IMR-90 (cell line): ENCODE data around the gene GDPD5. TPM values are rescaled to one million over a fixed set of nuclear protein-coding genes. Genes with fewer than 3 reads are reported as not detected.

Source experiments
- ATAC-seq: fragments of 200-7000 bp; cut with Tn5 transposase; 2 replicates; pipeline ENCODE4 v1.9.1; 2020; ENCODE audit warnings: low read depth, mild to moderate bottlenecking, moderate library complexity
- BruUV-seq: library from RNA; stranded (reverse); fragments of 400-500 nt; replicated peaks from 2 replicates; lab custom pipeline; 2021; lab: Mats Ljungman, UMichigan
- CTCF ChIA-PET: fragments of 300-600 bp; formaldehyde crosslinking; extraction: SDS; loops from one replicate; lab custom pipeline; 2021; ENCODE audit warnings: antibody characterized with exemption; lab: Yijun Ruan, JAX
- POLR2A ChIA-PET: fragments of 300-600 bp; sonication (Branson Sonifier 250); formaldehyde crosslinking; loops from one replicate; lab custom pipeline; 2022; ENCODE audit warnings: antibody characterized with exemption; ENCODE audit not compliant: unreplicated experiment; lab: Charles Lee
- DNase-seq: peaks from one replicate; pipeline ENCODE4 v3.0.0; 2013
- H2AFZ ChIP-seq: replicated peaks from 2 replicates; pipeline ENCODE3; 2013; ENCODE audit warnings: low read length, mild to moderate bottlenecking; ENCODE audit not compliant: poor library complexity
- H2AK5ac ChIP-seq: 2 replicates; pipeline ENCODE4 v1.6.1; 2013; ENCODE audit warnings: low read depth, low read length, inconsistent platforms
- H2AK9ac ChIP-seq: replicated peaks from 2 replicates; pipeline ENCODE3; 2013; ENCODE audit warnings: mild to moderate bottlenecking, low read depth, low read length, moderate library complexity; ENCODE audit not compliant: poor library complexity
- H2BK120ac ChIP-seq: 2 replicates; pipeline ENCODE4 v1.6.1; 2013; ENCODE audit warnings: low read depth, low read length, inconsistent platforms
- H2BK15ac ChIP-seq: 3 replicates; pipeline ENCODE4 v1.6.1; 2013; ENCODE audit warnings: low read depth, low read length, inconsistent platforms
- H2BK20ac ChIP-seq: 2 replicates; pipeline ENCODE4 v1.6.1; 2013; ENCODE audit warnings: low read depth, mild to moderate bottlenecking, inconsistent platforms, low read length, moderate library complexity
- H2BK5ac ChIP-seq: 2 replicates; pipeline ENCODE4 v1.6.1; 2013; ENCODE audit warnings: mild to moderate bottlenecking, low read depth, low read length, inconsistent platforms; ENCODE audit not compliant: poor library complexity, severe bottlenecking
- H3K14ac ChIP-seq: replicated peaks from 2 replicates; pipeline ENCODE4 v1.6.1; 2013; ENCODE audit warnings: low read depth, low read length, inconsistent platforms
- H3K18ac ChIP-seq: 2 replicates; pipeline ENCODE4 v1.6.1; 2013; ENCODE audit warnings: low read depth, low read length, control low read depth
- H3K23ac ChIP-seq: 2 replicates; pipeline ENCODE4 v1.6.1; 2013; ENCODE audit warnings: low read depth, low read length, inconsistent platforms
- H3K27ac ChIP-seq: 2 replicates; pipeline ENCODE4 v1.5.1; 2013; ENCODE audit warnings: mild to moderate bottlenecking, control low read depth, low read length; ENCODE audit not compliant: insufficient read depth
- H3K27me3 ChIP-seq: 2 replicates; pipeline ENCODE4 v1.6.1; 2013; ENCODE audit warnings: low read length; ENCODE audit not compliant: control insufficient read depth, insufficient read depth
- H3K36me3 ChIP-seq: 2 replicates; pipeline ENCODE4 v1.6.1; 2013; ENCODE audit warnings: low read length, mixed read lengths; ENCODE audit not compliant: control insufficient read depth, insufficient read depth
- H3K4ac ChIP-seq: 2 replicates; pipeline ENCODE4 v1.6.1; 2013; ENCODE audit warnings: low read depth, low read length, inconsistent platforms
- H3K4me1 ChIP-seq: 2 replicates; pipeline ENCODE4 v1.6.1; 2013; ENCODE audit warnings: low read length, mixed read lengths; ENCODE audit not compliant: control insufficient read depth, insufficient read depth
- H3K4me2 ChIP-seq: 2 replicates; pipeline ENCODE4 v1.6.1; 2013; ENCODE audit warnings: low read depth, mild to moderate bottlenecking, control low read depth, low read length, moderate library complexity
- H3K4me3 ChIP-seq: 2 replicates; pipeline ENCODE4 v1.5.1; 2013; ENCODE audit warnings: low read depth, mild to moderate bottlenecking, control low read depth, low read length, moderate library complexity; ENCODE audit not compliant: insufficient read depth
- H3K56ac ChIP-seq: 2 replicates; pipeline ENCODE4 v1.6.1; 2013; ENCODE audit warnings: low read length, inconsistent platforms; ENCODE audit not compliant: insufficient read depth; ENCODE audit errors: extremely low read depth
- H3K79me1 ChIP-seq, 2 experiments: 2 replicates each; pipeline ENCODE4 v1.6.1; 2013; ENCODE audit warnings: low read length in 2 of 2, inconsistent platforms in 1 of 2, low read depth in 1 of 2
- H3K9ac ChIP-seq: 2 replicates; pipeline ENCODE4 v1.6.1; 2013; ENCODE audit warnings: low read depth, low read length, control low read depth
- H3K9me1 ChIP-seq: 2 replicates; pipeline ENCODE4 v1.6.1; 2013; ENCODE audit warnings: low read length, inconsistent platforms; ENCODE audit not compliant: insufficient read depth
- H3K9me3 ChIP-seq: 2 replicates; pipeline ENCODE4 v1.6.1; 2013; ENCODE audit warnings: low read length; ENCODE audit not compliant: control insufficient read depth, insufficient read depth
- H4K20me1 ChIP-seq: 2 replicates; pipeline ENCODE4 v1.6.1; 2013; ENCODE audit warnings: low read length, inconsistent platforms; ENCODE audit not compliant: insufficient read depth
- H4K5ac ChIP-seq: 2 replicates; pipeline ENCODE4 v1.6.1; 2013; ENCODE audit warnings: mild to moderate bottlenecking, low read depth, low read length, control low read depth
- H4K8ac ChIP-seq, 2 experiments: 2 replicates each; pipeline ENCODE4 v1.6.1; 2013; ENCODE audit warnings: low read depth in 2 of 2, low read length in 2 of 2, control low read depth in 1 of 2, inconsistent platforms in 1 of 2
- H4K91ac ChIP-seq: 2 replicates; pipeline ENCODE4 v1.6.1; 2013; ENCODE audit warnings: low read depth, low read length, inconsistent platforms; ENCODE audit not compliant: insufficient read depth
- CEBPB ChIP-seq: IDR thresholded peaks from 2 replicates; pipeline ENCODE4 v1.6.1; 2012; ENCODE audit warnings: low read depth, low read length, improper control_type of control experiment
- CHD1 ChIP-seq: IDR thresholded peaks from 2 replicates; pipeline ENCODE4 v1.6.1; 2012; ENCODE audit warnings: low read depth, low read length, improper control_type of control experiment
- FOS ChIP-seq: fragments of 150-350 bp; IDR thresholded peaks from 2 replicates; pipeline ENCODE4 v1.6.1; 2016; ENCODE audit warnings: low read depth, low read length
- MAFK ChIP-seq: IDR thresholded peaks from 2 replicates; pipeline ENCODE4 v1.6.1; 2012; ENCODE audit warnings: low read depth, low read length, improper control_type of control experiment
- MAZ ChIP-seq: IDR thresholded peaks from 2 replicates; pipeline ENCODE4 v1.6.1; 2012; ENCODE audit warnings: low read depth, mild to moderate bottlenecking, low read length, improper control_type of control experiment, moderate library complexity, borderline replicate concordance
- MXI1 ChIP-seq: IDR thresholded peaks from 2 replicates; pipeline ENCODE4 v1.6.1; 2012; ENCODE audit warnings: low read depth, mild to moderate bottlenecking, low read length, moderate library complexity, borderline replicate concordance
- NFE2L2 ChIP-seq: fragments of 150-350 bp; IDR thresholded peaks from 2 replicates; pipeline ENCODE4 v1.6.1; 2016; ENCODE audit warnings: low read depth, mild to moderate bottlenecking, low read length
- POLR2A ChIP-seq: IDR thresholded peaks from 2 replicates; pipeline ENCODE4 v1.6.1; 2012; ENCODE audit warnings: mild to moderate bottlenecking, low read depth, low read length
- RAD21 ChIP-seq: IDR thresholded peaks from 2 replicates; pipeline ENCODE4 v1.6.1; 2012; ENCODE audit warnings: low read length, improper control_type of control experiment
- RCOR1 ChIP-seq: IDR thresholded peaks from 2 replicates; pipeline ENCODE4 v1.6.1; 2012; ENCODE audit warnings: mild to moderate bottlenecking, low read length, improper control_type of control experiment; ENCODE audit not compliant: insufficient replicate concordance
- RFX5 ChIP-seq: IDR thresholded peaks from 2 replicates; pipeline ENCODE4 v1.8.0; 2012; ENCODE audit warnings: low read depth, mild to moderate bottlenecking, low read length, moderate library complexity
- SMC3 ChIP-seq: fragments of 150-350 bp; IDR thresholded peaks from 2 replicates; pipeline ENCODE4 v1.6.1; 2016; ENCODE audit warnings: low read depth, mild to moderate bottlenecking, antibody characterized with exemption, low read length, moderate library complexity
- WGBS, 2 experiments: methylation state at CpG; one replicate each; pipeline versions ENCODE4 v1.1.5 to v1.1.7; 2013; ENCODE audit warnings: missing lambda C conversion rate in 2 of 2; ENCODE audit not compliant: insufficient read length in 1 of 2; ENCODE audit errors: extremely low coverage in 2 of 2; 5-methylcytosine and 5-hydroxymethylcytosine counted together
- dilution Hi-C: fragments of 300-500 bp; cut with HindIII; formaldehyde crosslinking; loops from one replicate; pipeline ENCODE4 v1.14.3; 2018; ENCODE audit warnings: low sequenced_read_pairs; ENCODE audit not compliant: unreplicated experiment
- in situ Hi-C: fragments of 300-500 bp; cut with MboI; formaldehyde crosslinking; loops from 3 replicates; pipeline ENCODE4 v1.14.3; 2019; ENCODE audit warnings: low sequenced_read_pairs, inconsistent platforms, mixed read lengths
- intact Hi-C: fragments of 100-400 bp; cut with micrococcal nuclease; formaldehyde crosslinking; loops from 2 replicates; pipeline ENCODE4 v1.10.0; 2022
- polyA plus RNA-seq, 3 experiments: library from polyadenylated mRNA; depleted of rRNA; stranded (reverse); fragments of >200 nt; gene quantifications; 2 replicates each; pipeline ENCODE4 v1.2.3, GENCODE V29; 2012; ENCODE audit warnings: low replicate concordance in 1 of 3
- total RNA-seq: library from RNA; depleted of rRNA; stranded (reverse); fragments of >200 nt; gene quantifications from 2 replicates; pipeline ENCODE4 v1.2.3, GENCODE V29; 2012
- TF ChIP-seq, protein P1 (sequence below): conservative IDR thresholded peaks from 2 replicates; pipeline ENCODE4 v1.5.1; 2012; ENCODE audit warnings: mild to moderate bottlenecking, low read depth, low read length, improper control_type of control experiment
- TF ChIP-seq, protein P2 (sequence below): fragments of 150-350 bp; IDR thresholded peaks from 2 replicates; pipeline ENCODE4 v1.6.1; 2016; ENCODE audit warnings: low read depth, mild to moderate bottlenecking, low read length, moderate library complexity, borderline replicate concordance
- TF ChIP-seq, protein P3 (sequence below): fragments of 150-350 bp; IDR thresholded peaks from 2 replicates; pipeline ENCODE4 v1.6.1; 2017; ENCODE audit warnings: mild to moderate bottlenecking, antibody characterized with exemption, low read length, low read depth

The GDPD5 gene
- total and polyA plus RNA-seq, 2 of the 4 experiments (the other 2 are of a cell fraction), result 2.0 to 7.9 TPM

DNA sequence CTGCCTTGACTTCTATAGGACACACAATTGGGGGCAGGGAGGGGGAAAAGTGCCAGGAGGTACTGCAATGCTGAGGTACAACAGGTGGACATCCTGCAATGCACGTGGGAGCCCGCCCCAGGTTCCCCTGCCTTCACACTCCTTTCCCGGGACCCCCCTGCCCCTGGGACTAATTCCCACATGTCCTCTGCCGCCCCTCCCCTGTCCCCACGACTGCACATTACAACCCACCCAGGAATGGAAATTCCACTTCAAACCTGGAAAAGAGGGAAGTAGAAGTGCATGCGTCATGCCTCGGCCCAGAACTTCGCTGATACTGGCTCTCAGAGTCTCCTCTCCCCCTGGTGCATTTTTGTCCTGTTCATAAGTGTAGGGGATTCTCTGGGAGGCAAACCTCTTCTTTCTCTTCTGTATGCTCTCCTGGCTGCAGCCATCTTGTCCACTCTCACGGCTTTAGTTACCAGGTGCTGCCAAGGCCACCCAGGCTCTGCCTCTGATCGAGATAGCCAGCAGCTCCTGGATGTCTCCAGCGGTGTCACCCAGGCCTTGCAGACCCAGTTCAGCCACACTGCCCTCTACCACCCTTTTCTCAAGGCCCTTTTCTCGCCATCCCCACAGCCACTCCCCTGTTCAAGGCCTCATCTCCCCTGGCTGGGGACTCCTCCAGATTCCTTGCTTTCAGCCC is 43.7 kb downstream of the GDPD5 start:
- no peak overlapping the region for H2BK15ac ChIP-seq
- no peak overlapping the region for H3K23ac ChIP-seq
- no peaks in the 10 kb centered on the region for H4K20me1 ChIP-seq
- no peak overlapping the region for H2AK9ac ChIP-seq
- H4K8ac ChIP-seq, result no peak overlapping the region
- CTCF ChIA-PET, result no interaction called here
- dilution Hi-C loops (no loop called here), intact Hi-C loops (no loop called here), in situ Hi-C loops (no loop called here)
- no peak overlapping the region for H2AK5ac ChIP-seq
- no peak overlapping the region for H3K27ac ChIP-seq
- no peaks in the 10 kb centered on the region for H3K36me3 ChIP-seq
- peaks cover 2% of the 10 kb centered on the region; the same call in 1 of the 2 replicates for H3K9me1 ChIP-seq
- no peaks in the 10 kb centered on the region for H3K79me1 ChIP-seq
- H3K56ac ChIP-seq, result no peak overlapping the region
- H3K14ac ChIP-seq, result no peak overlapping the region
- TF ChIP-seq MAFK (no peak), SMC3 (no peak), CHD1 (no peak), RFX5 (no peak), NFE2L2 (no peak), MXI1 (no peak), POLR2A (no peak), FOS (no peak), RAD21 (no peak), CEBPB (no peak), RCOR1 (no peak), MAZ (no peak)
- TF ChIP-seq, protein P1, sequence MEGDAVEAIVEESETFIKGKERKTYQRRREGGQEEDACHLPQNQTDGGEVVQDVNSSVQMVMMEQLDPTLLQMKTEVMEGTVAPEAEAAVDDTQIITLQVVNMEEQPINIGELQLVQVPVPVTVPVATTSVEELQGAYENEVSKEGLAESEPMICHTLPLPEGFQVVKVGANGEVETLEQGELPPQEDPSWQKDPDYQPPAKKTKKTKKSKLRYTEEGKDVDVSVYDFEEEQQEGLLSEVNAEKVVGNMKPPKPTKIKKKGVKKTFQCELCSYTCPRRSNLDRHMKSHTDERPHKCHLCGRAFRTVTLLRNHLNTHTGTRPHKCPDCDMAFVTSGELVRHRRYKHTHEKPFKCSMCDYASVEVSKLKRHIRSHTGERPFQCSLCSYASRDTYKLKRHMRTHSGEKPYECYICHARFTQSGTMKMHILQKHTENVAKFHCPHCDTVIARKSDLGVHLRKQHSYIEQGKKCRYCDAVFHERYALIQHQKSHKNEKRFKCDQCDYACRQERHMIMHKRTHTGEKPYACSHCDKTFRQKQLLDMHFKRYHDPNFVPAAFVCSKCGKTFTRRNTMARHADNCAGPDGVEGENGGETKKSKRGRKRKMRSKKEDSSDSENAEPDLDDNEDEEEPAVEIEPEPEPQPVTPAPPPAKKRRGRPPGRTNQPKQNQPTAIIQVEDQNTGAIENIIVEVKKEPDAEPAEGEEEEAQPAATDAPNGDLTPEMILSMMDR, result no peak
- TF ChIP-seq, protein P2, sequence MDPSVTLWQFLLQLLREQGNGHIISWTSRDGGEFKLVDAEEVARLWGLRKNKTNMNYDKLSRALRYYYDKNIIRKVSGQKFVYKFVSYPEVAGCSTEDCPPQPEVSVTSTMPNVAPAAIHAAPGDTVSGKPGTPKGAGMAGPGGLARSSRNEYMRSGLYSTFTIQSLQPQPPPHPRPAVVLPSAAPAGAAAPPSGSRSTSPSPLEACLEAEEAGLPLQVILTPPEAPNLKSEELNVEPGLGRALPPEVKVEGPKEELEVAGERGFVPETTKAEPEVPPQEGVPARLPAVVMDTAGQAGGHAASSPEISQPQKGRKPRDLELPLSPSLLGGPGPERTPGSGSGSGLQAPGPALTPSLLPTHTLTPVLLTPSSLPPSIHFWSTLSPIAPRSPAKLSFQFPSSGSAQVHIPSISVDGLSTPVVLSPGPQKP, result no peak
- TF ChIP-seq, protein P3, sequence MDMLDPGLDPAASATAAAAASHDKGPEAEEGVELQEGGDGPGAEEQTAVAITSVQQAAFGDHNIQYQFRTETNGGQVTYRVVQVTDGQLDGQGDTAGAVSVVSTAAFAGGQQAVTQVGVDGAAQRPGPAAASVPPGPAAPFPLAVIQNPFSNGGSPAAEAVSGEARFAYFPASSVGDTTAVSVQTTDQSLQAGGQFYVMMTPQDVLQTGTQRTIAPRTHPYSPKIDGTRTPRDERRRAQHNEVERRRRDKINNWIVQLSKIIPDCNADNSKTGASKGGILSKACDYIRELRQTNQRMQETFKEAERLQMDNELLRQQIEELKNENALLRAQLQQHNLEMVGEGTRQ, result no peak
- BruUV-seq, result no TSS peak
- no peak overlapping the region for H2BK5ac ChIP-seq
- H2AFZ ChIP-seq, result no peak overlapping the region
- no peak overlapping the region for H3K4ac ChIP-seq
- H4K5ac ChIP-seq, result no peak overlapping the region
- H3K9me3 ChIP-seq, result no peaks in the 10 kb centered on the region
- H3K27me3 ChIP-seq, result no peaks in the 10 kb centered on the region; the same call in 1 of the 2 replicates
- POLR2A ChIA-PET, result no interaction called here
- no peak overlapping the region for H2BK20ac ChIP-seq
- DNase-seq, result no peak
- 76% methylated on average over 4 of the region's 12 CpGs; no CpG with 5 or more reads in 1 of the 2 experiments for WGBS, 2 experiments
- H2BK120ac ChIP-seq, result no peak overlapping the region
- no peak overlapping the region for H3K4me3 ChIP-seq
- H3K4me1 ChIP-seq, result peaks cover under 1% of the 10 kb centered on the region; the same call in 1 of the 2 replicates
- H3K4me2 ChIP-seq, result no peak overlapping the region
- no peak overlapping the region for H4K91ac ChIP-seq
- no peak overlapping the region for H3K18ac ChIP-seq
- ATAC-seq, result no peak
- H3K9ac ChIP-seq, result no peak overlapping the region
